HG03196 (cell line): Measurements from ENCODE around the gene WBP2.
"Not testable (repeated sequence)": the region's sequence is repeated elsewhere in the genome, so short reads cannot be mapped to it uniquely, and the experiment has no call there.

Experiments used
- ATAC-seq: cut with Tn5 transposase; IDR thresholded peaks from one replicate; pipeline ENCODE4 v1.9.1; 2021; ENCODE audit not compliant: unreplicated experiment

The WBP2 gene

DNA sequence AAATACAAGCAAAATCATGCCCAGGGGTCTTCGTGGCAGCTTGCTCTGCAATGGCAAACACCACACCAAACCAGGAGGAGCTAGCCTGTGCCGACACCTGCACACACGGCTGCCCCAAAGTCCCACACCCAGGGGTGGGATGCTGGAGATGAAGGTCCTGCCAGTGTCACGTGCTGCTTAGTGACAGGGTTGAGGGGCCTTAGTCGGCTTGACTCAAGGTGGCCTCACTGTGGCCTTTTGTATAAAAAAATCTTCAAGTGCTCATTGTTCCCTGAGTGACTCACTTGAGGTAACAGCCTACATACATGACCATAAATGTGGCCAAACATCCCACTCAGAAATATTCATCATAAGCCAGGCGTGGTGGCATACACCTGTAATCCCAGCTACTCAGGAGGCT, 34.3 kb upstream of the WBP2 start:
- ATAC-seq = no peak

DNA sequence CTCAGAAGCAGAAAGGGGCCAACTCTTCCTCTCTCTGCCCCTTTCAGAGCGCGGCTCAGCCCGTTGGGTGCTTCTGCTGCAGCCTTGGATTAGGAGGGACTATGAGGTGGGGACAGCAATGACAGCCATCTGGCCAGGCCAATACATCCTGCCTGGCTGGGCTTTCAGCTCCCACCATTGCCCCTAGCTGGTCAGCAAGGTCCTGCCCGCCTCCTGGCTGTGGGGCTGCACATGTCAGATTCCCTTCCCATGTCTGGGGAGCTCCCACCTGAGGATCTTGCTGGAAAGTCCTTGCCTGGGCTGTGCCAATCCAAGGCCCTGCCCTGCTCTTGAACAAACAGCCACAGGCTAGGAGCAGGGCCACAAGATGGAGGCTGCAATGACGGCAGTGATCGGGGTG, 33.3 kb upstream of the WBP2 start:
- no peak for ATAC-seq

DNA sequence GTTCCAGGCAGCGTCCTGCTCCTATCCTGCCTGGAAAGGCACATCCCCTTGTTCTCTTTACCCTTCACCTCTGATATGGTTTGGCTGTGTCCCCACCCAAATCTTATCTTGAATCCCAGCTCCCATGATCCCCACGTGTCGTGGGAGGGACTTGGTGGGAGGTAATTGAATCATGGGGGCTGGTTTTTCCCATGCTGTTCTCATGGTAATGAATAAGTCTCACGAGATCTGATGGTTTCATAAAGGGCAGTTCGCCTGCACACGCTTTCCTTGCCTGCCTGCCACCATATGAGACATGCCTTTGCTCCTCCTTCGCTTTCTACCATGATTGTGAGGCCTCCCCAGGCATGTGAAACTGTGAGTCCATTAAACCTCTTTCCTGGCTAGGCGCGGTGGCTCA, 30.7 kb upstream of the WBP2 start:
- ATAC-seq = not testable (repeated sequence)

- no peak for ATAC-seq
These were observed 30.3 kb upstream of the WBP2 start for GRCh38 chr17:75885431-75885830.

DNA sequence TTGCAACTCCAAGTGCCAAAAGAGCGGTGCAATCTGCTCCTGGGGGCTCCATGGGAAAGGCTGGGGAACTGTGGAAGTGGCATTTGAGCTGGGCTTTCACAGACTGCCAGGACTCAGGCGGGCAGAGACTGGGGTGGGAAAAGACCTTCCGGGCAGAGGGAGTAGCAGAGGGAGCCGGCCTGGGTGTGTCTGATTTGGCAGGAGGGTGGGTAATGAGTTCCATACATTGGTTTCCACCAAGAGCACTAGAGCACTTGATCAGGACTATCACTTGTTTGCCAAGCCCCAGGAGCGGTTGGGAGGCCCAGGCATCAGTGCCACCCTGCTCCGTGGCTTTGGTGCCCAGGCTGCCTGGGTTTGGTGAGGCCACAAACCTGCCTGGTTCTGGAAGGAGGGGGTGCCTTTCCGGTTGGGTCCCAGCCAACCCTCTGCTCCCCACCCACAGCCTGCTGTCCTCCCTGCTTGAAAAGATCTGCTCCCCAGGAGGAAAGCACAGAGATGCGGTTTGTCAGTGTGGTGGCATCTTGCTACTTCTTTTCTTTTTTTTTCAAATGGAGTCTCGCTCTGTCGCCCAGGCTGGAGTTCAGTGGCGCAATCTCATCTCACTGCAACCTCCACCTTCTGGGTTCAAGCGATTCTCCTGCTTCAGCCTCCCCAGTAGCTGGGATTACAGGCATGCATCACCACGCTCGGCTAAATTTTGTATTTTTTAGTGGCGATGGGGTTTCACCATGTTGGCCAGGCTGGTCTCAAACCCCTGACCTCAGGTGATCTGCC, 26.7 kb upstream of the WBP2 start:
- no peak for ATAC-seq

GRCh38 chr17:75880266-75880665, 25.1 kb upstream of the WBP2 start:
- ATAC-seq = no peak

DNA sequence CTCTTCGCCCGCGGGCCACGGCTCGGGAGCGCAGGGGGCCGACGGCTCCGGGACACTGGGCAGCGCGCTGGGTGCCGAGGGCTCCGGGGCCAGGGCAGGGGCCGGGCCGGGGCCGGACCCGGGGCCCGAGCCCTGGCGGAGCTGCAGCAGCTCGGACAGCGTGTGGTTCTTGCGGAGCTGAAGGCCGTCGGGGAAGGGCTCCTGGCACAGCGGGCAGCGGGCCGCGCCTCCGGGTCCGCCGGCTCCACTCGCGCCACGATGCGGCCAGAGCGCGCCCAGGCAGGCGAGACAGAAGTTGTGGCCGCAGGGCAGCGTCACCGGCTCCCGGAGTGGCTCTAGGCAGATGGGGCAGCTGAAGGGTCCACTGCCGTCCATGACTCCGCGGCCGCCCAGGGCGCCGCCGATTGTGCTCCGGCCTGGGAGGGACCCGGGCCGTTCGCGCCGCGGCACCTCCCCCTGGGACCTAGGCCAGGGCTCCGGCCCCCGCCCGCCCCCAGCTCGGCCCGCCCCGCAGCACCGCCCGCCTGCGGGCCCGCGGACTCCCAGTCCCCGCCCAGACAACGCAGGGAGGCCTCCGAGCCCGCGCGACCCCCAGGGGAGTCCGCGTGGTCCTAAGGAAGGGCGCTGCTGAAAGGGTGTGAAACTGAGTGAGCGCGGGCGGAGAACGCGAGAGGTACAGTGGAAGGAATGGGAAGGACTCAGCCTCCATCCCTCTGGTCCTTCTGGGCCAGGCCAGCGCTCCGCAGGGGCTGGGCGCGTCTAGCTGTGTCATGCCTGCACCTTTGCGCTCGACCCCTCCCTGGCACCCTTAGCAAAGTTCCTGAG, 23.3 kb upstream of the WBP2 start, which contains the start of gene TRIM47:
TSS of gene TRIM47 (minus strand) at position 408 of the 825 bp plus-strand sequence. CDS start at position 375, 33 bp downstream.
- ATAC-seq = no peak

- no peak for ATAC-seq
These were observed 22.6 kb upstream of the WBP2 start for GRCh38 chr17:75877752-75878173.

- ATAC-seq = no peak
These were observed 22.0 kb upstream of the WBP2 start for GRCh38 chr17:75876938-75877751.

DNA sequence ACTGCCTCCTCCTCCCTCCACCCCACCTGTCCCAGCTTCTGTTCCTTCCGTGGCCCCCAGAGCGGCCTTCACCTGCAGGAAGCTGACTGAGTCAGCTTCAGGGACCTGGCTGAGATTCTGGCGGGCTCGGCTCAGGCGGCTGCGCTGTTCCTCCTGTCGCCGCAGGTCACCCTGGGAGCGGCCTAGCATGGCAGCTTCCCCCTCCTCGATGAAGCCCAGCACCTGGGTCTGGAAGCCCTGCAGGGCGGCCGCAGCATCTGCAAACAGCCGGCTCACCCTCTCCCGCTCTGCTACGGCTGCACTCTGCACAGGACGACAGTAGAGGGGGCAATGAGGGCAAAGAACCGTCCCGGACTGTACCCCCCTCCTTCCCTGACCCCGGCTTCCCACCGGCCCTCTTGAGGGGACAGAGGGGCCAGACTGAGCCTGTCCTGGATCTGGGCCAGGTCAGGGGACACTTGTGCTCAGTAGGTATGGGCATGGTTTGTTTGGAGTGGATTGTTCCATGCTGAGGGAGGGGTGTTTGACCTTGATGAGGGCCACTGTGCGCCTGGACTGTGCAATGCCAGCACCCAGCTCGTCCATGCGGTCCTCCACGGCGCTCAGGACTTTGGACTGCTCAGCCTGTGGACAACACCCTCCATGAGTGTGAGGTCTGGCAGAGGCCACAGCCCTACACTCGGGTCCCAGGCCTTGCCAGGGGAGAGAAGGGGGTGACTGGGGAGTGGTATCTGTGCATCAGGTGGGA, 21.2 kb upstream of the WBP2 start:
- ATAC-seq = no peak

GRCh38 chr17:75875940-75876189, 20.7 kb upstream of the WBP2 start:
- no peak for ATAC-seq

DNA sequence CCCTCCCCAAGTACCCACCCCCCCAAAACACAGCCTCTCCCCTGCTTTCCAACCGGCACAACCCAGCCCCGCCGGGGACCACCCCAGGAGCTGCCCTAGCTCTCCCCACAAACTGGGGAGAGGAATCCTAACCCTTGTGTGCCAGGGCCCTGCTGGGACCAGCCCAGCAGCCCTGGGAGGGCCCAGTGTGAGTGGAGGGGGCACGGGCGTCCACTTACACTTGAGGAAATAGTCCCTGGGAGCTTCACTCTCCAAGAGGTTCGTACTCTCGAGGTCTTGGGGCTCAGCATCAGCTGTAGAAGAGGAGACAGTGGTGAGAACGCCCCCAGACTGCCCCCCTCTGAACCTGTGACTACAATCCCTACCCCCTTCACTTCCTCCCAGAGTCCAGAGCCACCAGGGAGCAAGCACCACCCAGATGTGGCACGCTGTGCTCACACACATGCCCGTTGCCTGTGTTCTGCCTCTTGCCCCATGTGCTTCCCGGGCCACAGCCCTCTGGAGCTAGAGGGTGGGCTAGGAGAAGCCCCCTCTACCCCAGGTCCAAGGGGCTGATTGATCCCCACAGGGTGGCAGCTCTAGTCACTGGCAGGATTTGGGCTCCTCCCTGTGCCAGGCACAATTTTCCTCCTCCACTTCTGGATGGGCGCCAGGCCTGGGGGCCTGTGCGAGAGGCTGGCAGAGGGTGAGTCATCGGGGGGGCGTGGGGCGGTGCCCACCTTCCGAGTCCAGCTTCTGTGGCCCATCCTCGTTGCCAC, 20.2 kb upstream of the WBP2 start:
- no peak for ATAC-seq

DNA sequence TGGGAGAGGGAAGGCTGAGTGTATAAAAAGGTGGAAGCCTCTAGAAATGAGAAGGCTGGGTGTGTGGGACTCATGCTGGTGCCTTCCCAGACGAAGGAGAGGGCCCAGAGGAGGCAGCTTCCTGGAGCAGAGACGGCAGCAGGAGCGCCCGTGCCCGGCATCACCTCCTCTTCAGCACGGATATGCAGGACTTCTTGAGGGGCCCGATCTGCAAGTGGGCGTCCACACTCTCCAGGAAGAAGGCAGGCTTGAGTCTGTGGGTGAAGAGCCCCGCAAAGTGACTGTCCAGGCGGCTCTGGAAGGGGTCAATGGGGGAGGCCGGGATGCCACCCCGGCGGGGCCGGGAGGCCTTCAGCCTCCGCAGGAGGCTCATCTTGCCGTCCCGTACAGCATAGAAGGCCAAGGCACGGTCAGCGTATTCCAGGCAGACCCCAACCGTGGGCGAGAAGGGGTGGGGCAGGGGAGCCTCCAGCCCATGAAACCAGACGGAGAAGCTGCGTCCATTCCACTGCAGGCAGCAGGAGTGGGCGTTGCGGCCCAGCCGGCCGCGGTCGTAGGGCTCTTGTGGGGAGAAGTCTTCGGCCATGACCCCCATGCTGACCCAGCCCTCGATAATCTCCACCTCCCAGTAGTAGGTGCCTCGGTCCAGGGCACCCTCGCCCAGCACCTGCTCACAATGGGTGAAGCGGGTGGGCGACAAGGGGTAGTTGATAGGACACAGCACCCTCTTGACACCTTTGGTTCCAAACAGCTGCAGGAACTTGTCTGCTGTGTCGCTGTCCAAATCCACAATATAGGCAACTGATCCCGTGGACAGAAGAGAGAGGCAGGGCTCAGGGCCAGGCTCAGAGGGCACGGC, 19.4 kb upstream of the WBP2 start:
- ATAC-seq = no peak

- ATAC-seq = no peak
These were observed 18.6 kb upstream of the WBP2 start for GRCh38 chr17:75873587-75874322.

DNA sequence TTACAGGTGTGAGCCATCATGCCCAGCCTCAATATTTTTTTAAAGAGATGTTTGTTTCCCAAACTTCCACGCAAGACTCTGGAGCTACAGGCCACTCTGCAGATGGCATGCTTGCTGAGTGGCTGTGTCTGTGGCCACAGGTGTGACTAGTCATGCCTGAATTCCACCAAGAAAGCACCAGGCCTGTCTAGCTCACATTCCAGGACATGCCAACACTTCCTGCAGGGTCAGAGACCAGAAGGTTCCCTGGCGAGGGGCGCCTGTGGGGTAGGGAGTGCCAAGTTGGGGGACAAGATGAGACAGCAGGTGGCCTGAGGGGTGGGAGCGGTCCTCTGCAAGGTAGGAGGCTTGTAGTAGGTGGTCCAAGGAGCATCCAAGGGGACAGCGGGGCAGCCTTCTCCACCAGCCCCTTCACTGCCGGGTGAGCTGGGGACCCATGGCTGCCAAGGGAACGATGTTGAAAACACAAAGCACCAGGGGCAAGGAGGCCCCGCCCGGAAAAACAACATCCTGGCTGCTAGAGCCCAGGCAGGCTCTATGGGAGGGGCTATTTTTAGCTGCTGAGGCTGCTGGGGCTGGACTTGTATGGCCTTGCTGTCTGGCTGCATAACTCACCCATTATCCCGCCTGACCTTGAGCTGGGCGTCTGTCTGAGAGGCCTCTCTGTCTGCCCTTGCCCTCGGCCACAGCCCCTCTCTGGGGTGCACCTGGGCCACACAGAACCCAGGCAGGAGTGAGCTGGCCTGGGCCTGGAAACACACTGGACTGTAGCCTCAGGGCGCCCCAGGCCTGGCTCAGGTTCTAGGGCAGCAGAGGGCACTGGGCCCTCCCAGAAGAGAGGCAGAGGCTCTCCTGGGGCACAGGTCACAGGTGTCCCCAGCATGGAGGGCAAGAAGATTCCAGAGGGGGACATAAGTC, 17.6 kb upstream of the WBP2 start:
- ATAC-seq = no peak

DNA sequence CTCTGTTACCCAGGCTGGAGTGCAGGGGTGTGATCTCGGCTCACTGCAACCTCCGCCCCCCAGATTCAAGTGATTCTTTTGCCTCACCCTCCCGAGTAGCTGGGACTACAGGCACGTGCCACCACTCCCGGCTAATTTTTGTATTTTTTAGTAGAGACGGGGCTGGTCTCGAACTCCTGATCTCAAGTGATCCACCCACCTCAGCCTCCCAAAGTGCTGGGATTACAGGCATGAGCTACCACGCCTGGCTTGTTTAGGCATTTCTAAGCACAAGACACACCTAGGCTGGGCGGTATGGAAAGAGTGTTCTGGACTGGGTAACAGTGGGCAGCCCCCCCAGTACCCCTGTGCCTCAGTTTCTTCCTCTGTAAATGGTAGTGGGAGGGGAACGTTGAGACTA, 15.1 kb upstream of the WBP2 start:
- ATAC-seq = not testable (repeated sequence)

GRCh38 chr17:75869282-75870141, 14.4 kb upstream of the WBP2 start:
- no peak for ATAC-seq
